Stimulated activated naive B cell treated with anti-CD40 and anti-IgM and Interleukin-4, amounts not matched to agents 10 μg/mL and 1 μg/mL and 100 μg/mL, for 72 hours (primary cell): ENCODE results near the gene TP53I11.

ENCODE experiments used
- ATAC-seq, 2 donors: fragments of 150-1000 bp; cut with Tn5 transposase; replicated peaks; 2 replicates each; pipeline ENCODE4 v1.10.0; 2021; ENCODE audit warnings: moderate library complexity in 1 of 2
- DNase-seq: peaks from one replicate; pipeline ENCODE4 v3.0.0; 2021
- H3K27ac Mint-ChIP-seq: one replicate; pipeline ENCODE4 v1.8.0; 2022; ENCODE audit warnings: mild to moderate bottlenecking, mixed read lengths
- H3K27me3 Mint-ChIP-seq, 2 donors: one replicate each; pipeline ENCODE4 v1.8.0; 2022; ENCODE audit warnings: mixed read lengths in 2 of 2
- H3K36me3 Mint-ChIP-seq, 2 donors: one replicate each; pipeline ENCODE4 v1.8.0; 2022; ENCODE audit warnings: mixed read lengths in 2 of 2, mild to moderate bottlenecking in 1 of 2
- H3K4me1 Mint-ChIP-seq, 2 donors: one replicate each; pipeline ENCODE4 v1.8.0; 2022; ENCODE audit warnings: mixed read lengths in 2 of 2, mild to moderate bottlenecking in 1 of 2
- H3K4me3 Mint-ChIP-seq, 2 donors: one replicate each; pipeline ENCODE4 v1.8.0; 2022; ENCODE audit warnings: mild to moderate bottlenecking in 2 of 2, mixed read lengths in 2 of 2, moderate library complexity in 1 of 2
- H3K9me3 Mint-ChIP-seq, 2 donors: one replicate each; pipeline ENCODE4 v1.8.0; 2022; ENCODE audit warnings: mixed read lengths in 2 of 2, mild to moderate bottlenecking in 1 of 2

Gene TP53I11

DNA sequence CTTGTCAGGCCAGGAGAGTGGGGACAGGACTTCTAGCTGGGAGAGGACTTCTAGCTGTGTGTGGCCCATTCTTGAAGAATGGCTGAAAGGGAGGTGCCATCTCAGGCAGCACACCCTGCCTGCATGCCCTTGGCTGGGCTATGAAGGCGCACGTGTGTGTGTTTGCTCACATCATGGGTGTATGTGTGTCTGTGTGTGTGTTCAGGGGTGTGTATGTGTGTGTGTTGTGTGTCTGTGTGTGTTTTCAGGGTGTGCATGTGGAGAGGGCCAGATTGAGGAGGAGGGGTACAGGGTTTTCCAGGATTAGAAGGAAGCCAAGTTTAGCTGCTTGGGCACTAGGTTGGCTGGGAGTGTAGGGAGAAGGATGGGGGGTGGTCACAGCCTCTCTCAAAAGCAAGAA is 16.6 kb downstream of the TP53I11 start:
- Mint-ChIP-seq H3K9me3 (no peaks in the 10 kb centered on the region), H3K36me3 (peaks cover 38 to 54% of the 10 kb centered on the region in 2 donors), H3K4me1 (peaks cover 16 to 18% of the 10 kb centered on the region in 2 donors), H3K27me3 (no peaks in the 10 kb centered on the region), H3K27ac (no peak overlapping the region), H3K4me3 (no peak overlapping the region)
- no peak for DNase-seq
- ATAC-seq: no peak

DNA sequence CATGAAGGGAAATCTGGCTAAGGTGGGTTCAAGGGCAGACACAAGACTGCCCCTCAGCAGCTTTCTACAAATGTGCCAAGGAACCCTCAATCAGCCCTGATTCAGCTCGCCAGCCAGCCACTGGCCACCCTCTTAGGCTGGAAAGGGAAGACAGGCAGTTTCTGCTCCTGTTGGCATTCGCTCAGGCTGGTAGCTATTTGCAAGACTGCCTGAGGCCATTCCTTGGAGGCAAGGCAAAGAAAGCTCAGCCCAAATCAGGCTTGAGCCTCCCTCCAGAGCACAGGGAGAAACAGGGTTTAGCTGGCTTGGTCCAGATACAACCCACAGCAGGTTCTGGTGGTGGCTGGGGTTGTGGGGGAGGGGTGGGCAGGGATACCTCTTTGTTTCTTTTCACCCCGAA is 19.2 kb downstream of the TP53I11 start:
- Mint-ChIP-seq H3K27ac (no peak overlapping the region), H3K4me3 (no peak overlapping the region), H3K4me1 (peaks cover 17% of the 10 kb centered on the region in 2 donors), H3K9me3 (no peaks in the 10 kb centered on the region), H3K36me3 (peaks cover 27 to 40% of the 10 kb centered on the region in 2 donors), H3K27me3 (peaks cover 3 to 7% of the 10 kb centered on the region in 2 donors)
- DNase-seq: no peak
- no peak for ATAC-seq

GRCh38 chr11:44930588-44931302 is 19.9 kb downstream of the TP53I11 start:
- no peak for DNase-seq
- peaks cover 3 to 7% of the 10 kb centered on the region in 2 donors for H3K27me3 Mint-ChIP-seq
- H3K9me3 Mint-ChIP-seq: no peaks in the 10 kb centered on the region
- peaks cover 14 to 15% of the 10 kb centered on the region in 2 donors for H3K4me1 Mint-ChIP-seq
- H3K4me3 Mint-ChIP-seq: no peak overlapping the region
- peak overlapping the region; percentile 38 for H3K27ac Mint-ChIP-seq
- peaks cover 24 to 35% of the 10 kb centered on the region in 2 donors for H3K36me3 Mint-ChIP-seq
- no peak for ATAC-seq

DNA sequence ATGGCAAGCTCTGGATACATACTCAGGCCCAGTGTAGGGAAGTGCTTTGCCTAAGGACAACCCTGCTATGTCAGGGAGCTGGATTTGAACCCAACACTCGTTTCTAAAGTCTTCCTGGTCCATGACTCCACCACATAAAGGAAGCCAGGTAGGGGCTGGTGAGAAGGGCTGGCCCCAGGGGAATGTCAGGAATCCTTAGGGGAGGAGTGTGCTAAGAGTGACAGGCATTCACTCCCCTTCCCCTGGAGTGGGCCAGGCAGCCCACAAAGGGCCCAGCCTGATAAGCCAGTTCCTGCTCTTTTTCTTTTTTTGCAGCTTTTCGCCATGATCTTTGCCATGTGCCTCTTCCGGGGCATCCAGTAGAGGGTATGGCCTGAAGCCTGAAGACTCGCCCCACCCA is 21.9 kb downstream of the TP53I11 start:
- Mint-ChIP-seq H3K9me3 (no peaks in the 10 kb centered on the region), H3K27ac (peak overlapping the region; percentile 37)

DNA sequence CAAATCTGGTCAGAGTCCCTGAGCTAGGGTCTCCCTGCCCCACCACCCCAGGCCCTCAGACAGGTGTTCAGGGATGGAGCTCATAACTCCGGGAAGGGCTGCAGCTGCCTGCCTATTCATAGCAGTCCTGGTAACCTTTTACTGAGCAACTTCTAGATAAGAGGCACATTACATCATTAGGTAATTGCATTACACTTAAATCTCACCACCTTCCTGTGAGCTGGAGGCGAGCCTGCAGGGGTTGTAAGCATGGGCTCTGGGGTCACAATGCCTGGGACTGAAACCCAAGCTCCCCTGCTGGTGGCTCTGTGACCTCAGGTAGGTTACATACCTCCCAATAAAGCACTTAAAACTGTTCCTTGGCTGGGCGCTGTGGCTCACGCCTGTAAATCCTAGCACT is 22.5 kb downstream of the TP53I11 start:
- Mint-ChIP-seq H3K9me3 (no peaks in the 10 kb centered on the region), H3K4me3 (no peak overlapping the region), H3K27ac (no peak overlapping the region), H3K36me3 (peaks cover 4 to 13% of the 10 kb centered on the region in 2 donors), H3K27me3 (peaks cover 3 to 7% of the 10 kb centered on the region in 2 donors), H3K4me1 (peaks cover 14 to 15% of the 10 kb centered on the region in 2 donors)
- ATAC-seq (peak in 1 of 2 donors; percentile 19), DNase-seq (no peak)

More for the DNA sequence above, 21.9 kb downstream of the TP53I11 start:
- Mint-ChIP-seq H3K4me3 (no peak overlapping the region), H3K4me1 (peaks cover 14 to 15% of the 10 kb centered on the region in 2 donors), H3K27me3 (peaks cover 3 to 7% of the 10 kb centered on the region in 2 donors), H3K36me3 (peaks cover 11 to 19% of the 10 kb centered on the region in 2 donors)
- ATAC-seq (no peak), DNase-seq (no peak)

DNA sequence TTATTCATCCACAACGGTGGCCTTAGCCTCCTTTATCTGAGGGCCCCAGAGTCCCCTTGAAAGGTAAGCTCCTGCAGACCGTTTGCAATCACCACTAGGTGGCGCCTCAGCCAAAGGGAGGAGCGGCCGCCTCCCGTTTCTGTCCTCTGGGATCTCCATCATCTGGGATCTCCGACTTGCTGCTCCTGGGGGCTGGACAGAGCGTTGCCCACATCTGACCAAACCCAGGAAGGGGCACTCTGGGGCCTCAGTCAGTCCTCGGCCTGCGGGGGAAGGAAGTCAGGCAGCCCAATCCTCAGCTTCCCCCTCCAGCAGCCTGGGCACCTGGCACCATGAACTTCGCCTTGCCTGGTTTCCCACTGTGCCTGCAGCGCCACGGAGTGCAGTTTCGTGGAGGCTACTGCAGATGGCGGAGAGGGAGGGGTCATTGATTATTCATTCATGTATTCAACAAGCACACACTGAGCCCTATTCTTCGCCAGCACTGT is 23.5 kb downstream of the TP53I11 start:
- H3K4me3 Mint-ChIP-seq: no peak overlapping the region
- peak overlapping the region; percentile 85 for H3K27ac Mint-ChIP-seq
- peaks cover 0 to 6% of the 10 kb centered on the region in 2 donors for H3K36me3 Mint-ChIP-seq
- DNase-seq (no peak), ATAC-seq (peak; percentile 67 to 73)
- H3K9me3 Mint-ChIP-seq: no peaks in the 10 kb centered on the region
- peaks cover 10 to 15% of the 10 kb centered on the region in 2 donors for H3K4me1 Mint-ChIP-seq
- H3K27me3 Mint-ChIP-seq: peaks cover 3 to 15% of the 10 kb centered on the region in 2 donors

- Mint-ChIP-seq H3K4me1 (peaks cover 10 to 15% of the 10 kb centered on the region in 2 donors), H3K27me3 (peaks cover 3 to 26% of the 10 kb centered on the region in 2 donors), H3K27ac (peak overlapping the region; percentile 75), H3K36me3 (peaks cover 0 to 6% of the 10 kb centered on the region in 2 donors), H3K4me3 (no peak overlapping the region), H3K9me3 (no peaks in the 10 kb centered on the region)
- DNase-seq (no peak), ATAC-seq (no peak)
These were observed 24.6 kb downstream of the TP53I11 start for GRCh38 chr11:44926036-44926435.

GRCh38 chr11:44923806-44924205 is 26.9 kb downstream of the TP53I11 start:
- peaks cover 8 to 15% of the 10 kb centered on the region in 2 donors for H3K4me1 Mint-ChIP-seq
- H3K4me3 Mint-ChIP-seq: no peak overlapping the region
- H3K27ac Mint-ChIP-seq: no peak overlapping the region
- H3K27me3 Mint-ChIP-seq: peaks cover 3 to 34% of the 10 kb centered on the region in 2 donors
- no peaks in the 10 kb centered on the region for H3K9me3 Mint-ChIP-seq
- no peak for ATAC-seq
- no peaks in the 10 kb centered on the region for H3K36me3 Mint-ChIP-seq
- DNase-seq: no peak

- Mint-ChIP-seq H3K27ac (no peak overlapping the region), H3K4me3 (no peak overlapping the region), H3K4me1 (peaks cover 8 to 13% of the 10 kb centered on the region in 2 donors), H3K27me3 (peaks cover 3 to 34% of the 10 kb centered on the region in 2 donors), H3K36me3 (no peaks in the 10 kb centered on the region), H3K9me3 (no peaks in the 10 kb centered on the region)
- ATAC-seq: no peak
- no peak for DNase-seq
These were observed 27.6 kb downstream of the TP53I11 start for GRCh38 chr11:44923115-44923514.

- Mint-ChIP-seq H3K4me3 (no peak overlapping the region), H3K27ac (no peak overlapping the region), H3K4me1 (peaks cover 12 to 22% of the 10 kb centered on the region in 2 donors), H3K9me3 (no peaks in the 10 kb centered on the region), H3K27me3 (peaks cover 0 to 33% of the 10 kb centered on the region in 2 donors), H3K36me3 (no peaks in the 10 kb centered on the region)
- DNase-seq (no peak), ATAC-seq (no peak)
These were observed 30.2 kb downstream of the TP53I11 start for GRCh38 chr11:44920451-44920850.

DNA sequence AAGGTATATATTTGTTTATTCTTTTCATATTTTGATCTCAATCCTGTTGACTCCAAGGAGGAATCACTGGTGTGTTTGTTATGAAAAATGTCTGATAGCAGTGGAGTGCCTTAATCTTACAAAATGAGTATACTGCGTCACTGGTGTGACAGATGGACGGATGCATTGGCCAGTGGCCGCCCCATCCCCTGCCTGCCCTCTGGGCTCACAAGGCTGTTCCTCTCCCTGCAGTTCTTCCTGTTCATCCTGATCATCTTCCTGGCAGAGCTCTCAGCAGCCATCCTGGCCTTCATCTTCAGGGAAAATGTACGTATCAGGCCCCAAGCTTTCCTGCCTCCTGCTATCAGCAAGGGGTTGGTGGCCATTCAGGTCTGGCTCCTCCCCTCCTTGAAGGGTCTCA is 32.9 kb downstream of the TP53I11 start:
- Mint-ChIP-seq H3K27me3 (peaks cover 0 to 31% of the 10 kb centered on the region in 2 donors), H3K27ac (no peak overlapping the region), H3K4me1 (peaks cover 16 to 27% of the 10 kb centered on the region in 2 donors), H3K9me3 (no peaks in the 10 kb centered on the region), H3K36me3 (no peaks in the 10 kb centered on the region), H3K4me3 (no peak overlapping the region)
- ATAC-seq (no peak), DNase-seq (no peak)

GRCh38 chr11:44916801-44917385 is 33.8 kb downstream of the TP53I11 start:
- no peaks in the 10 kb centered on the region for H3K36me3 Mint-ChIP-seq
- H3K27ac Mint-ChIP-seq: peak overlapping the region; percentile 54

GRCh38 chr11:44916331-44916730 is 34.4 kb downstream of the TP53I11 start:
- ATAC-seq: no peak
- DNase-seq: no peak
- peaks cover 16 to 30% of the 10 kb centered on the region in 2 donors for H3K4me1 Mint-ChIP-seq

More at GRCh38 chr11:44916801-44917385, 33.8 kb downstream of the TP53I11 start:
- no peaks in the 10 kb centered on the region for H3K9me3 Mint-ChIP-seq
- peaks cover 16 to 27% of the 10 kb centered on the region in 2 donors for H3K4me1 Mint-ChIP-seq
- ATAC-seq (peak; percentile 46 to 48), DNase-seq (no peak)
- H3K27me3 Mint-ChIP-seq: peaks cover 7 to 29% of the 10 kb centered on the region in 2 donors
- no peak overlapping the region for H3K4me3 Mint-ChIP-seq

GRCh38 chr11:44915621-44916020 is 35.1 kb downstream of the TP53I11 start:
- Mint-ChIP-seq H3K36me3 (no peaks in the 10 kb centered on the region), H3K9me3 (no peaks in the 10 kb centered on the region), H3K4me1 (peaks cover 19 to 35% of the 10 kb centered on the region in 2 donors), H3K27me3 (peaks cover 10 to 28% of the 10 kb centered on the region in 2 donors), H3K4me3 (peak overlapping the region; percentile 43 to 48), H3K27ac (no peak overlapping the region)
- DNase-seq (peak; percentile 31), ATAC-seq (peak; percentile 60 to 71)

More at GRCh38 chr11:44916331-44916730, 34.4 kb downstream of the TP53I11 start:
- no peaks in the 10 kb centered on the region for H3K36me3 Mint-ChIP-seq
- no peaks in the 10 kb centered on the region for H3K9me3 Mint-ChIP-seq
- no peak overlapping the region for H3K27ac Mint-ChIP-seq
- H3K4me3 Mint-ChIP-seq: no peak overlapping the region
- peaks cover 10 to 27% of the 10 kb centered on the region in 2 donors for H3K27me3 Mint-ChIP-seq
